ENCODE measurements around the gene STAB2. TPM values are rescaled to one million over a fixed set of nuclear protein-coding genes. Genes with fewer than 3 reads are reported as not detected.
A peak's percentile ranks its signal among the peaks of the same experiment; 100 is the strongest.

Gene STAB2
- total RNA-seq, 4 donors from 2014 or later: 0.27 to 6.5 (median 1.2) TPM

- H3K27ac ChIP-seq: no peak overlapping the region
- no peaks in the 10 kb centered on the region for H3K9me3 ChIP-seq
- peaks cover 14 to 18% of the 10 kb centered on the region in 2 donors for H3K4me1 ChIP-seq
- H3K4me3 ChIP-seq (replicated peaks in 1 of 3): no peak overlapping the region
- no peaks in the 10 kb centered on the region for H3K27me3 ChIP-seq
- no peaks in the 10 kb centered on the region for H3K36me3 ChIP-seq
- DNase-seq: no peak
- 69 to 73% methylated on average over 7 to 8 of the region's 8 CpGs for WGBS, 2 donors
- intact Hi-C loops (cut with DNase I): no loop called here
- no peak for TF ChIP-seq POLR2A (IDR thresholded peaks at IDR 0.05)
- no peak for TF ChIP-seq CTCF (IDR thresholded peaks at IDR 0.05)
Measured at GRCh38 chr12:103768467-103769123, 181.5 kb downstream of the STAB2 start.

- 91 to 92% methylated on average over 9 of the region's 9 CpGs for WGBS, 2 donors
- Histone ChIP-seq H3K27ac (no peak overlapping the region), H3K36me3 (no peaks in the 10 kb centered on the region)
Measured at GRCh38 chr12:103769240-103769945, 182.3 kb downstream of the STAB2 start.

GRCh38 chr12:103771466-103771865 lies 184.4 kb downstream of the STAB2 start:
- H3K4me1 ChIP-seq: peaks cover 20 to 25% of the 10 kb centered on the region in 2 donors
- H3K27ac ChIP-seq: no peak overlapping the region
- no peaks in the 10 kb centered on the region for H3K36me3 ChIP-seq
- TF ChIP-seq POLR2A (IDR thresholded peaks at IDR 0.05) (no peak), CTCF (IDR thresholded peaks at IDR 0.05) (peak in 5 of 6 experiments; percentile 27 to 82 (median 64))
- H3K4me3 ChIP-seq (replicated peaks in 1 of 3): no peak overlapping the region
- WGBS, 2 donors: 20 to 27% methylated on average over 3 of the region's 3 CpGs
- peak; percentile 67 to 68 for DNase-seq
- intact Hi-C loops (cut with DNase I): no loop called here
- no peaks in the 10 kb centered on the region for H3K9me3 ChIP-seq
- H3K27me3 ChIP-seq: no peaks in the 10 kb centered on the region

More at GRCh38 chr12:103769240-103769945, 182.3 kb downstream of the STAB2 start:
- Histone ChIP-seq H3K9me3 (no peaks in the 10 kb centered on the region), H3K4me1 (peaks cover 20 to 25% of the 10 kb centered on the region in 2 donors), H3K4me3 (replicated peaks in 1 of 3) (no peak overlapping the region), H3K27me3 (no peaks in the 10 kb centered on the region)
- TF ChIP-seq POLR2A (IDR thresholded peaks at IDR 0.05): no peak
- no peak for TF ChIP-seq CTCF (IDR thresholded peaks at IDR 0.05)
- intact Hi-C loops (cut with DNase I): no loop called here
- DNase-seq: no peak

GRCh38 chr12:103772367-103773108 lies 185.5 kb downstream of the STAB2 start:
- Histone ChIP-seq H3K27me3 (no peaks in the 10 kb centered on the region), H3K9me3 (no peaks in the 10 kb centered on the region), H3K4me3 (replicated peaks in 1 of 3) (no peak overlapping the region), H3K36me3 (no peaks in the 10 kb centered on the region), H3K4me1 (peaks cover 20 to 25% of the 10 kb centered on the region in 2 donors), H3K27ac (peak overlapping the region in 1 of 3 donors; percentile 52)
- DNase-seq: no peak
- intact Hi-C loops (cut with DNase I): no loop called here
- TF ChIP-seq CTCF (IDR thresholded peaks at IDR 0.05): no peak
- no peak for TF ChIP-seq POLR2A (IDR thresholded peaks at IDR 0.05)
- WGBS, 2 donors: 83 to 94% methylated on average over 7 of the region's 7 CpGs

Data from thyroid gland (tissue), 4 donors.